WTC11 (cell line): Measurements from ENCODE around the gene PLIN3. TPM values are rescaled to one million over a fixed set of nuclear protein-coding genes. Genes with fewer than 3 reads are reported as not detected.

Experiments used
- ATAC-seq: fragments of 200-7000 bp; cut with Tn5 transposase; 2 replicates; pipeline ENCODE4 v1.10.0; 2021; ENCODE audit warnings: mild to moderate bottlenecking, moderate library complexity
- CTCF ChIA-PET: fragments of 300-600 bp; sonication (Branson Sonifier 250); formaldehyde crosslinking; loops from one replicate; lab custom pipeline; 2021; ENCODE audit warnings: antibody characterized with exemption; lab: Charles Lee
- POLR2A ChIA-PET: fragments of 350-600 bp; sonication (Branson Sonifier 250); formaldehyde crosslinking; loops from one replicate; lab custom pipeline; 2021; ENCODE audit warnings: antibody characterized with exemption; lab: Charles Lee
- DNase-seq: peaks from one replicate; pipeline ENCODE4 v3.0.0; 2021; ENCODE audit warnings: low spot score
- H3K27ac Mint-ChIP-seq: 2 replicates; pipeline ENCODE4 v1.8.0; 2021; ENCODE audit warnings: mixed read lengths
- H3K27me3 Mint-ChIP-seq: 2 replicates; pipeline ENCODE4 v1.8.0; 2021; ENCODE audit warnings: low read depth, mild to moderate bottlenecking, moderate library complexity, mixed read lengths
- H3K36me3 Mint-ChIP-seq: 2 replicates; pipeline ENCODE4 v1.8.0; 2021; ENCODE audit warnings: mixed read lengths
- H3K4me1 Mint-ChIP-seq: 2 replicates; pipeline ENCODE4 v1.8.0; 2022; ENCODE audit warnings: mixed read lengths
- H3K4me3 Mint-ChIP-seq: 2 replicates; pipeline ENCODE4 v1.8.0; 2021; ENCODE audit warnings: mild to moderate bottlenecking, moderate library complexity, mixed read lengths
- H3K9me3 Mint-ChIP-seq: 2 replicates; pipeline ENCODE4 v1.8.0; 2021; ENCODE audit warnings: mixed read lengths
- AFF4 ChIP-seq: sonication (generic); formaldehyde crosslinking; IDR thresholded peaks from 2 replicates; pipeline ENCODE4 v1.8.1; 2023; ENCODE audit warnings: mild to moderate bottlenecking, missing genetic modification reagents, borderline replicate concordance
- CBFB ChIP-seq: sonication (generic); formaldehyde crosslinking; IDR thresholded peaks from 2 replicates; pipeline ENCODE4 v1.8.1; 2022; ENCODE audit warnings: mild to moderate bottlenecking, low read depth, missing genetic modification reagents
- ETV6 ChIP-seq: sonication (generic); formaldehyde crosslinking; IDR thresholded peaks from 2 replicates; pipeline ENCODE4 v1.8.1; 2022; ENCODE audit warnings: mild to moderate bottlenecking, missing genetic modification reagents
- FOXJ3 ChIP-seq: sonication (generic); formaldehyde crosslinking; IDR thresholded peaks from 2 replicates; pipeline ENCODE4 v1.9.0; 2021; ENCODE audit warnings: missing genetic modification reagents, mild to moderate bottlenecking, borderline replicate concordance
- IRF2 ChIP-seq: sonication (generic); formaldehyde crosslinking; IDR thresholded peaks from 2 replicates; pipeline ENCODE4 v1.8.0; 2022; ENCODE audit warnings: low read depth, missing genetic modification reagents, borderline replicate concordance
- MLX ChIP-seq: sonication (generic); formaldehyde crosslinking; IDR thresholded peaks from 2 replicates; pipeline ENCODE4 v1.8.1; 2023; ENCODE audit warnings: mild to moderate bottlenecking, missing genetic modification reagents, moderate library complexity
- MXD4 ChIP-seq: fragments of 250-450 bp; sonication (Bioruptor Pico); IDR thresholded peaks from 2 replicates; pipeline ENCODE4 v1.8.0; 2021; ENCODE audit warnings: mild to moderate bottlenecking, moderate library complexity, borderline replicate concordance
- NFE2L1 ChIP-seq: sonication (generic); formaldehyde crosslinking; IDR thresholded peaks from 2 replicates; pipeline ENCODE4 v1.8.1; 2023; ENCODE audit warnings: missing genetic modification reagents
- NR1H2 ChIP-seq: sonication (generic); formaldehyde crosslinking; IDR thresholded peaks from 2 replicates; pipeline ENCODE4 v1.9.0; 2021; ENCODE audit warnings: mild to moderate bottlenecking, moderate library complexity, missing genetic modification reagents
- NR3C1 ChIP-seq: sonication (generic); formaldehyde crosslinking; conservative IDR thresholded peaks from 2 replicates; pipeline ENCODE4 v1.8.1; 2023; ENCODE audit warnings: low read depth, mild to moderate bottlenecking, missing genetic modification reagents
- SMAD3 ChIP-seq: sonication (generic); formaldehyde crosslinking; IDR thresholded peaks from 2 replicates; pipeline ENCODE4 v1.8.0; 2022; ENCODE audit warnings: missing genetic modification reagents, mild to moderate bottlenecking, borderline replicate concordance
- TEAD4 ChIP-seq: sonication (generic); formaldehyde crosslinking; IDR thresholded peaks from 2 replicates; pipeline ENCODE4 v1.8.0; 2022; ENCODE audit warnings: mild to moderate bottlenecking, missing genetic modification reagents
- ZNF121 ChIP-seq: sonication (generic); formaldehyde crosslinking; IDR thresholded peaks from 2 replicates; pipeline ENCODE4 v1.8.0; 2023; ENCODE audit warnings: missing genetic modification reagents
- ZNF263 ChIP-seq: sonication (generic); formaldehyde crosslinking; IDR thresholded peaks from 2 replicates; pipeline ENCODE4 v1.8.1; 2022; ENCODE audit warnings: low read depth, mild to moderate bottlenecking, moderate library complexity, missing genetic modification reagents
- ZNF396 ChIP-seq: fragments of 250-450 bp; sonication (Bioruptor Pico); IDR thresholded peaks from 2 replicates; pipeline ENCODE4 v1.8.0; 2021; ENCODE audit warnings: mild to moderate bottlenecking, moderate library complexity, borderline replicate concordance
- ZNF423 ChIP-seq: fragments of 250-450 bp; sonication (Bioruptor Pico); IDR thresholded peaks from 2 replicates; pipeline ENCODE4 v2.1.2; 2022; ENCODE audit warnings: mild to moderate bottlenecking, moderate library complexity
- ZNF671 ChIP-seq: fragments of 250-450 bp; sonication (Bioruptor Pico); IDR thresholded peaks from 2 replicates; pipeline ENCODE4 v1.8.0; 2021; ENCODE audit warnings: mild to moderate bottlenecking
- total RNA-seq: library from RNA; stranded (reverse); gene quantifications from 3 replicates; pipeline ENCODE4 v1.2.3, GENCODE V29; 2021
- TF ChIP-seq, protein P1 (sequence below): sonication (generic); formaldehyde crosslinking; IDR thresholded peaks from 2 replicates; pipeline ENCODE4 v1.8.1; 2023; ENCODE audit warnings: mild to moderate bottlenecking, missing genetic modification reagents
- TF ChIP-seq, protein P2 (sequence below): sonication (generic); formaldehyde crosslinking; IDR thresholded peaks from 2 replicates; pipeline ENCODE4 v1.8.1; 2022; ENCODE audit warnings: missing genetic modification reagents, borderline replicate concordance
- TF ChIP-seq, protein P3 (sequence below): sonication (generic); formaldehyde crosslinking; IDR thresholded peaks from 2 replicates; pipeline ENCODE4 v1.8.1; 2022; ENCODE audit warnings: mild to moderate bottlenecking, moderate library complexity, missing genetic modification reagents

PLIN3 gene
- total RNA-seq, 1 experiment from 2014 or later = 61.3 TPM

- TF ChIP-seq, protein P1, sequence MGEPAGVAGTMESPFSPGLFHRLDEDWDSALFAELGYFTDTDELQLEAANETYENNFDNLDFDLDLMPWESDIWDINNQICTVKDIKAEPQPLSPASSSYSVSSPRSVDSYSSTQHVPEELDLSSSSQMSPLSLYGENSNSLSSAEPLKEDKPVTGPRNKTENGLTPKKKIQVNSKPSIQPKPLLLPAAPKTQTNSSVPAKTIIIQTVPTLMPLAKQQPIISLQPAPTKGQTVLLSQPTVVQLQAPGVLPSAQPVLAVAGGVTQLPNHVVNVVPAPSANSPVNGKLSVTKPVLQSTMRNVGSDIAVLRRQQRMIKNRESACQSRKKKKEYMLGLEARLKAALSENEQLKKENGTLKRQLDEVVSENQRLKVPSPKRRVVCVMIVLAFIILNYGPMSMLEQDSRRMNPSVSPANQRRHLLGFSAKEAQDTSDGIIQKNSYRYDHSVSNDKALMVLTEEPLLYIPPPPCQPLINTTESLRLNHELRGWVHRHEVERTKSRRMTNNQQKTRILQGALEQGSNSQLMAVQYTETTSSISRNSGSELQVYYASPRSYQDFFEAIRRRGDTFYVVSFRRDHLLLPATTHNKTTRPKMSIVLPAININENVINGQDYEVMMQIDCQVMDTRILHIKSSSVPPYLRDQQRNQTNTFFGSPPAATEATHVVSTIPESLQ (CRISPR knock-in tag) = no peak
- TF ChIP-seq ZNF423 (CRISPR knock-in tag) (no peak), TEAD4 (CRISPR knock-in tag) (no peak), MLX (CRISPR knock-in tag) (no peak)
Measured at GRCh38 chr19:4800591-4801081, 66.8 kb downstream of the PLIN3 start (continued).

DNA sequence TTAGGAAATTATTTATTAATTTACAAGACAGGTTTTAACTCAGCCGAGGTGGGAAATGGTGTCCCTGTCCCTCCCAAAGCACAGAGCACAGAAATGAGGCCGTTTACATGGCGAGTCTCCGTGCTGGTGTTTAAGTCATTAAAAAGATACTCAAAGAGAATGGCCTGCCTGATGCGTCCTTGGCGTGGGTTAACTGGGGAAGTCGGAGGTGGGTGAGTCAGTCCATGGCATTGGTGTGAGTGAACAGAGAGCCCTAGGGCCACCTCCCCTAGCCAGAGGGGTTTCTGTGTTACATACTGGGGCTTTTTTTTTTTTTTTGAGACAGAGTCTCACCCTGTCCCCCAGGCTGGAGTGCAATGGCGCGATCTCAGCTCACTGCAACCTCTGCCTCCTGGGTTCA lies 72.1 kb downstream of the PLIN3 start:
- peaks cover 14% of the 10 kb centered on the region for H3K4me1 Mint-ChIP-seq
- H3K36me3 Mint-ChIP-seq = peaks cover 21% of the 10 kb centered on the region
- TF ChIP-seq, protein P2, sequence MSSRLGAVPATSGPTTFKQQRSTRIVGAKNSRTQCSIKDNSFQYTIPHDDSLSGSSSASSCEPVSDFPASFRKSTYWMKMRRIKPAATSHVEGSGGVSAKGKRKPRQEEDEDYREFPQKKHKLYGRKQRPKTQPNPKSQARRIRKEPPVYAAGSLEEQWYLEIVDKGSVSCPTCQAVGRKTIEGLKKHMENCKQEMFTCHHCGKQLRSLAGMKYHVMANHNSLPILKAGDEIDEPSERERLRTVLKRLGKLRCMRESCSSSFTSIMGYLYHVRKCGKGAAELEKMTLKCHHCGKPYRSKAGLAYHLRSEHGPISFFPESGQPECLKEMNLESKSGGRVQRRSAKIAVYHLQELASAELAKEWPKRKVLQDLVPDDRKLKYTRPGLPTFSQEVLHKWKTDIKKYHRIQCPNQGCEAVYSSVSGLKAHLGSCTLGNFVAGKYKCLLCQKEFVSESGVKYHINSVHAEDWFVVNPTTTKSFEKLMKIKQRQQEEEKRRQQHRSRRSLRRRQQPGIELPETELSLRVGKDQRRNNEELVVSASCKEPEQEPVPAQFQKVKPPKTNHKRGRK (CRISPR knock-in tag) = no peak
- TF ChIP-seq ZNF671 (CRISPR knock-in tag) (no peak), IRF2 (CRISPR knock-in tag) (no peak), ZNF396 (CRISPR knock-in tag) (no peak), ZNF121 (CRISPR knock-in tag) (no peak), ZNF263 (CRISPR knock-in tag) (no peak), ETV6 (no peak), SMAD3 (CRISPR knock-in tag) (no peak), NFE2L1 (no peak), NR3C1 (CRISPR knock-in tag) (no peak), MXD4 (CRISPR knock-in tag) (no peak), AFF4 (CRISPR knock-in tag) (no peak), NR1H2 (CRISPR knock-in tag) (no peak), FOXJ3 (CRISPR knock-in tag) (no peak), CBFB (no peak)
- TF ChIP-seq, protein P3, sequence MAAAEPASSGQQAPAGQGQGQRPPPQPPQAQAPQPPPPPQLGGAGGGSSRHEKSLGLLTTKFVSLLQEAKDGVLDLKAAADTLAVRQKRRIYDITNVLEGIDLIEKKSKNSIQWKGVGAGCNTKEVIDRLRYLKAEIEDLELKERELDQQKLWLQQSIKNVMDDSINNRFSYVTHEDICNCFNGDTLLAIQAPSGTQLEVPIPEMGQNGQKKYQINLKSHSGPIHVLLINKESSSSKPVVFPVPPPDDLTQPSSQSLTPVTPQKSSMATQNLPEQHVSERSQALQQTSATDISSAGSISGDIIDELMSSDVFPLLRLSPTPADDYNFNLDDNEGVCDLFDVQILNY (CRISPR knock-in tag) = no peak
- H3K4me3 Mint-ChIP-seq = no peak overlapping the region
- ATAC-seq = no peak
- ChIA-PET POLR2A (no interaction called here), CTCF (no interaction called here)
- no peak for DNase-seq
- no peaks in the 10 kb centered on the region for H3K27me3 Mint-ChIP-seq
- H3K27ac Mint-ChIP-seq = peak overlapping the region; percentile 27; the same call in 1 of the 2 replicates
- H3K9me3 Mint-ChIP-seq = no peaks in the 10 kb centered on the region
